GM13976 (cell line): Measurements from ENCODE around the gene FOXK1.
"Not testable (repeated sequence)": the region's sequence is repeated elsewhere in the genome, so short reads cannot be mapped to it uniquely, and the experiment has no call there.

ENCODE experiments used
- DNase-seq: peaks from one replicate; pipeline ENCODE4 v3.0.0; 2012; ENCODE audit warnings: low spot score
- in situ Hi-C: fragments of 300-500 bp; cut with MboI; formaldehyde crosslinking; loops from one replicate; pipeline ENCODE4 v1.12.0; 2022; ENCODE audit warnings: low sequenced_read_pairs, mixed read lengths, inconsistent platforms; ENCODE audit not compliant: unreplicated experiment
- TF ChIP-seq, protein P1 (sequence below): IDR thresholded peaks from 2 replicates; pipeline ENCODE4 v1.5.1; 2012; ENCODE audit warnings: borderline replicate concordance, mild to moderate bottlenecking; ENCODE audit not compliant: insufficient read depth; ENCODE audit errors: extremely low read depth, missing control alignments, control extremely low read depth

FOXK1 gene

GRCh38 chr7:4690953-4691856 lies 9.1 kb downstream of the FOXK1 start:
- in situ Hi-C loops = no loop called here
- DNase-seq = no peak
- TF ChIP-seq, protein P1, sequence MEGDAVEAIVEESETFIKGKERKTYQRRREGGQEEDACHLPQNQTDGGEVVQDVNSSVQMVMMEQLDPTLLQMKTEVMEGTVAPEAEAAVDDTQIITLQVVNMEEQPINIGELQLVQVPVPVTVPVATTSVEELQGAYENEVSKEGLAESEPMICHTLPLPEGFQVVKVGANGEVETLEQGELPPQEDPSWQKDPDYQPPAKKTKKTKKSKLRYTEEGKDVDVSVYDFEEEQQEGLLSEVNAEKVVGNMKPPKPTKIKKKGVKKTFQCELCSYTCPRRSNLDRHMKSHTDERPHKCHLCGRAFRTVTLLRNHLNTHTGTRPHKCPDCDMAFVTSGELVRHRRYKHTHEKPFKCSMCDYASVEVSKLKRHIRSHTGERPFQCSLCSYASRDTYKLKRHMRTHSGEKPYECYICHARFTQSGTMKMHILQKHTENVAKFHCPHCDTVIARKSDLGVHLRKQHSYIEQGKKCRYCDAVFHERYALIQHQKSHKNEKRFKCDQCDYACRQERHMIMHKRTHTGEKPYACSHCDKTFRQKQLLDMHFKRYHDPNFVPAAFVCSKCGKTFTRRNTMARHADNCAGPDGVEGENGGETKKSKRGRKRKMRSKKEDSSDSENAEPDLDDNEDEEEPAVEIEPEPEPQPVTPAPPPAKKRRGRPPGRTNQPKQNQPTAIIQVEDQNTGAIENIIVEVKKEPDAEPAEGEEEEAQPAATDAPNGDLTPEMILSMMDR = no peak

GRCh38 chr7:4692055-4692454 lies 10.0 kb downstream of the FOXK1 start:
- DNase-seq = no peak
- in situ Hi-C loops = no loop called here
- TF ChIP-seq, protein P1 = no peak

DNA sequence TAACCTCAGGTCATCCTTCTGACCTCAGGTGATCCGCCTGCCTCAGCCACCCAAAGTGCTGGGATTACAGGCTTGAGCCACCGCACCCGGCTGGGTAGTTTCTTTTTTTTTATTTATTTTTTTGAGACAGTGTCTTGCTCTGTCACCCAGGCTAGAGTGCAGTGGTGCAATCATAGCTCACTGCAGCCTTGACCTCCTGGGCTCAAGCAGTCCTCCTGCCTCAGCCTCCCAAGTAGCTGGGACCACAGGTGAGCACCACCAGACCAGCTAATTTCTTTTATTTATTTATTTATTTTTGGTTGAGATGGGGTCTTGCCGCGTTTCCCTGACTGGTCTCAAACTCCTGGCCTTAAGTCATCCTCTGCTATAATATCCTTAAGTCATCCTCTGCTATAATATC lies 10.5 kb downstream of the FOXK1 start:
- in situ Hi-C loops, DNase-seq: not testable (repeated sequence)

DNA sequence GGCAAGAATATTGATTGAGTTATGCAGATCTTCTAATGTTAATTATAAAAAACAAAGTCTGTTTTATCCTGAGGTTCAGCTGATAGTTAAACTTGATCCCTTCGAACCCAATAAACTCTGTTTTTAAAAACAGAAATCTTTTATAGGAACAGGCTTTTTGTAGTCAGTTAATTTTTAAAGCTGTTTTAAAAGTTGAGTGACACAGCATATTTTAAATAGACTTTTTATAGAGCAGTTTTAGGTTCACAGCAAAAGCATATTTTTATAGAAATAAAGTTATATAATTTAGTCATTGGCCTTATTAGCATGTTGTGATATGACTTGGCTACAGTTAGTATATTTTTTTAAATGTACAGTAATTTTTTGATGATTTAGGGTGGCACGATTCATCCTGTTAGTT lies 11.1 kb downstream of the FOXK1 start:
- TF ChIP-seq, protein P1 = no peak
- in situ Hi-C loops = no loop called here
- no peak for DNase-seq

- DNase-seq = no peak
- TF ChIP-seq, protein P1 = no peak
- in situ Hi-C loops = no loop called here
Measured at GRCh38 chr7:4693749-4694148, 11.7 kb downstream of the FOXK1 start.

DNA sequence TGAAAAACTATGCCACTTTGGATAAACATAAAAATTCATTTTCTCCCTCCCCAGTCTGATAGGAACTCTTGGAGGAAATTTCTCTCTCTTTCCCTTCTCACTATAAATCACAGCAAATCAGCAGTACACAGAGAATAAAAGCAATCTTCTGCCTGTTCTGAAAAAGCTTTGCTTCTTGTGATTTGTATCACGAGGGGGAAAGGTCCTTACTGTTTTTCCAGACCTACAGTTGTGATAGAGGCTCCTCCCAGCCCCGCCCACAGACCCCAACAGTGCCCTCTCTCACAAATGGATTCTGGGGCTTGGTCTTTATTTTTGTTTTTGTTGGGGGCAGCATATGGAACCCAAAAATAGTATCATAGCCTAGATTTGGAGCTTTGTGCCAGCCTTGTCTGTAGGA lies 12.2 kb downstream of the FOXK1 start:
- in situ Hi-C loops = no loop called here
- TF ChIP-seq, protein P1 = no peak
- no peak for DNase-seq

- DNase-seq = no peak
- in situ Hi-C loops = no loop called here
- TF ChIP-seq, protein P1 = no peak
Measured at GRCh38 chr7:4698707-4699275, 16.7 kb downstream of the FOXK1 start.
